ENCODE data around the gene JPH4.
A peak's percentile ranks its signal among the peaks of the same experiment; 100 is the strongest.

JPH4 gene

DNA sequence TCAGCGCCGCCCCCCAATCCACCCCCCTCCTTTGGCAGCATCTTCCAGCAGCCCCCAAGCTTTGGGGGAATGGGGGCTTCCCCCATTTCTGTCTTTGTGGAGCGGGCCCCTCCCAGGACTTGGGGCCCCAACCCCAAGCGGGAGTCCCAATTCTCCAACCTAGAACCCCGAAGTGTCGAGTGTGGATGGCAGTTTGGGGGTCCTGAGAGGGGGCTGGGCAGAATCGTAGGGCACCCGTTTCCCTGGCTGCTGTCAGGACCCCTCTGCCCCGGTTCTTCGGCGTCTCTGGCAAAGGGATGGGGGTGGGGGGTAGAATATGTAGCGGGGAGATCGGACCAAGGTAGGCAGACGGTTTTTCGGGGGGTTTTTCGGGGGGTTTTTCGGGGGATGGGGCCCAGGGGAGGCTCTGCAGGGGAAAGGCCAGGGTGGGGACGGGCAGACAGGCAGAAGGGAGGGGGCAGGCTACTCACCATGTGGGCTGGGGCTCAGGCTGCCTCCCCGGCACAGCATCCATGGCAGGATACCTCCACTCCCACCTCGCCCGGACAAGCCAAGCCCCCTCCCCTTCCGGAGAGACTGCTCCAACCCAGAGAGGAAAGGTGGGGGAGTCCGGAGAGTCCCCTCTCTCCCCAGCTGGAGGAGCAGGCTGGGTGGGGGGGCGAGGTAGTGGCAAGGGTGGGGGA lies 739 bp downstream of the JPH4 start:
- DNase-seq, result no peak

DNA sequence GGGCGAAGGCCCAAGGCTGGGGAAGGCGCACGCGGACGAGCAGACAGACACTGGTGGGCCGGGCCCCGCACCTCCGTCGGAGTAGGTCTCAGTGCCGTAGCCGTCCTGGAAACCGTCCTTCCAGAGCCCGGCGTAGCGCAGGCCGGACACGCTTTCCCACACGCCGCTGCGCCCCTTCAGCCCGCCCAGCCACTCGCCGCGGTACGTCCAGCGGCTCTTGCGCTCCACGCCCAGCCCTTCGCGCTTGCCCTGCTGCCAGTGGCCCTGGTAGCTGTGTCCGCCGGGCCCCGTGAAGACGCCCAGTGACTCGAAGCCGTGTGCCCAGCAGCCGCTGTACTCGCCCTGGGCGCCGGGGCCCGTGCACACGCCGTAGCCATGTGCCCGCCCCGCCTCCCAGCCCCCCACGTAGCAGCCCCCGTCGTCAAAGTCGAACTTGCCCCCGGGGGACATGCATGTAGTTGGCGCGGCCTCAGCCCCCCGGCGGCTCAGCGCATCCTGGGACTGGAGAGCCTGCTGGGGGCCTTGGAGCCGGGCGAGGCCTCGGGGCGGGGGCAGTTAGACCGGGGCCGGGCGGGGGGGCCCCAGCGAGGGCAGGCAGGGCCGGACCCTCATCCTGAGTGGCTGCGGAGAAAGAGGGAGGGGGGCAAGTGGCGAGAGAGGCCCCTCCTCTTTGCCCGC lies 1.4 kb downstream of the JPH4 start:
- DNase-seq, result no peak

DNA sequence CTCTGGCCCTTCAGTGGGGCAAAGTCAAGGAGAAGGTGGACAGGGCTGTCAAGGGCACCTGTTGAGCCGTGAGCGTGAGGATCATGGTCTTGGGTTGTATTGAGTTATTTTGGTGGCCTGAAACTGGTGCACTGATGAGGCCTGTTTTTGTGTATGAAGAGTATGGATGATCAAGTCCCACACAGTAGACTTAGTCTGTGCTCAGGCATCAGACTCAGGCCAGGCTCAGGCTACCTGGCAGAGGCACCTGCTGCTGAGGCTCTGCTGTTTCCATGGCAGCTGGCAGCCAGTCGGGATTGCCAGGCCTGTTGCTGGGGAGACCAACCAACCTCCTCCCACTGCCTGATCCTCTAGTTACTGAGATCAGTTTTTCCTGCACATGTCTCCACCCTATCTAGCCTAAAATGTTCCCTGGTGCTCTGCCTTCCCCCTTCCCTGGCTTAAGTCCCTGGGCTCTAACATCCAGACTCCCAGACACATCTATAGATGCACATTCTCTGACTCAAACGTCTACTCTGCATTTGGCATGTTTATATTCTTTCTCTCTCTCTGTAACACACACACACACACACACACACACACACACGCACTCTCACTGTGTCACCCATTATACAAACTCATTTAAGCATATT lies 5.1 kb downstream of the JPH4 start:
- DNase-seq, result no peak

DNA sequence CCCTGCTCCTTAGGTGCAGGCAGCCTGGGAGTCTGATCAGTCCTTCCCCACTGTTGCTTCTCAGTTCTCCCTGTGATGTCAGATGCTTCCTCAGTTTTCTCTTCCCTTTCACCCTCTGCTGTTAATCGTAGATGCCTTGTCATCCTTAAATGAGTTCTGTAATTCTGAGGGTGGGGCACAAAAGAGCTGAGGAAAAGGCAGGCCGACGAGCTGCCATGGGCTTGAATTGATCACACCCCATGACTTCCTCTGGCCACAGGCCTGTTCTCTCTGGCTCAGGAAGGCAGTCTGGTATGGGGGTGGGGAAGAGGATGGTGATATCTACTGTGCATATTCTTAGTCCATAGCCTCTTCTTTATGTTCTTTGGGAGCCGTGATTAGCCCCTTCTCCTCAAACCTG lies 5.8 kb downstream of the JPH4 start:
- no peak for DNase-seq

DNA sequence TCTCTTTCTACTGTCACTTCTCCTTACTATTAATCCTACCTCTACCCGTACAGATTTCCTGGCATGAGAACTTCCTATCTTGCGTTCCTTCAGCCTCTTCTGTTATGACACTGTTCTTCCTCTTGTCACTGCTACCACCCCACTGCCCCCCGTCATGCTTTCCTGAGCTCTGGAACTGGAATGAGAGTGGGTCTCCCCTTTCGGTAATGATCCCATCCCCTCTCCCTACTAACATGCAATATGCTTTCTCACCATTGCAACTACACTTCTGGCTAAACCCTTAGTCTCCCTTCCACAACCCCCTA lies 6.1 kb downstream of the JPH4 start:
- no peak for DNase-seq

DNA sequence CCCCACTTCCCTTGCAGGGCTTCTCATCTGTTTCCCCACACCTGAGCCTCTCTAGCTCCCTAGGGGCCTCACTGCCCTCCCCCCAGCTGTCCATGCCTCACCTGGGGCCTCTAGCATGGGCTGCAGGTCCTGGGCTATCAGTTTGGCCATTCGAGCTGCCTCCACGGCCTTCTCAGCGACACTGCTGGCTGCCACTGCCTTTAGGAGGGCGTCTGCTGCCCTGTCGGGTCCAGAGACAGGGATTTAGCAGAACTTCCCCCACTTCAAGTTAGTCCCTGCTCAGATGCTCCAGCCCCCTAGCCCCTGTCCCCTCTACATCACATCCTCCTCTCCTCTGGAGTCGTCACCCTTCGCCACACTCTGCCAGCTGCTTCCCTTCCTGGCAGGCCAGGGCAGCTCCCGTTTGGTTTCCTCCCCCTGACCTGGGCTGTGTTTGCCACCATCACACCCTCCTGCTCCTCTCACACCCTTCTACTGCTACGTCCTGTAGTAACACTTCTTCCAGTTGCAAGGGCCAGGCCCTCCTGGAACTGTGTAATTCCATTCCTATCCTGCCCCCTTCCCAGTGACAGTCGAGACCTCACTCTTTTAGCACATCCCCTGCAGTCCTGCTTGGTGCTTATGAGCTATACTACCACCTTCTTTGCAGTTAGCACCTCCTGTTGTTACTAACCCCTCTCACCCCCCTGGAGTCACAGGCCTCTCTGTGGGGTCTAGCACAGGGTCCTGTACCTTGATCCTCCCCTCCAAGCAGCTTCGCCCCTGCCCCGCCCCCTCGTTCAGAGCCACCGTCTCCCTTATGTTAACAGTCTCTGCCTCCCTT lies 6.7 kb downstream of the JPH4 start:
- no peak for DNase-seq

DNA sequence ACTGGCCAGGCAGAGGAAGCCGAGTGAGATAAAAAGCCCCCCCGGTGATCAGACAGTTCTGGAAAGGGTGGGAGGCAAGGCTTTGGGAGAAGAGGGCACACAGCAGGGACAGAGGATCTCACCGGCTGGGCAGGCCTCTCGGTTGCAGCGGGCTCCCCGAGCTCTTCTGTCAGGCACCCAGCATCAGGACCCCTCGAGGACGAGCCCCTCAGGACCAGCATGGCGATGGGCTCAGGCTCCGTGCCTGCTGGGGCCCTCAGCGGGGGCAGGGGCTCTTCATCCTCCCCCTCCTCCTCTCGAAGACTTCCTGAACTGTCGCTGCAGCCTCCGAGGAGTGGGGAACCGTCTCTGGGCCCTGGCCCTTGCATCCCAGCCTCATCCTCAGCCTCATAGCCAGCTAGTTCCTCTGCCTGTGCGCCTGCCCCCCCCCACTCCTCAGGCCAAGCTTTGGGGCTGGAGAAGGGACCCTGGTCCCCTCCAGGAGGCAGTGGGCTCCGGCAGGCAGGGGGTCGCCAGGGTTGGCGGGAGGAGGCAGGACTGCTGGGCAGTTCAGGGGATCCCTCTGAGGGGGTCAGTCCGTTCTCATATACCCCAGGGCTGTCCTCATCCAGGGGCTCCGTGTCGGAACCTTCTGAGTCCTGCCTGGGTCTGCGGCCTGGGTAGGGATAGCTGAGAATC lies 7.6 kb downstream of the JPH4 start:
- DNase-seq, result no peak

DNA sequence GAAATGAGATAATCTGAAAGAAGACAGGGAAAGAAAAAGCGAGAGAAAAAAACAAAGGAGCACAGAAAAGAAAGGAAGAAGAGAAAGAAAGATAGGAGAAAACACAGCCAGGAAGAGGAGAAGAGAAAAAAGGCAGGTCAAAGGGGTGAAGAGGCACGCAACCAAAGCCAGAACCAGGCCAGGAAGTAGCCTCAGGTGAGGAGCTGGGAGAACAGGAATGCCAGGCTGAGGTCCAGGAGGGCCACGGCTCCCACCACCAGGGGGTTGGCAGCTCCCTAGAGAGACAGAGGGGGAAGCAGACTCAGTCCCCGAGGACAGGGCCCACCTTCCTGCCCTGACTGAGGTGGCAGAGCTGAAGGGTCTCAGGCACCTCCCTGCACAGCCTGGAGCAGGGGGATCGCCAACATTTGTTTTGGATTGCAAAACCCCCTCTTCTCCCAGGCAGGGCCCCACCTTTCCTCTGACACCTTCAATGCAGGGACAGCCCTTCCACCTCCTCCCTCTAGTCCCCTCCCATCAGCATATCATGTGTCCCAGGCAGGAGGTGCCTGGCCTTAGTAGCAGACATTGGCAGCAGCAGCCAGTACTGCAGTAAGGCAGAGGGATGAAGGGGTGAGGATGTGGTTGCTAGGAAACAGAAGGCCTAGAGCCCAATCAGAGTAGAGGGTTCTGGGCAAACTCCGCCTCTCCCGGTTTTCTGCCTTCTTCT lies 9.0 kb downstream of the JPH4 start:
- peak; percentile 22 for DNase-seq

DNA sequence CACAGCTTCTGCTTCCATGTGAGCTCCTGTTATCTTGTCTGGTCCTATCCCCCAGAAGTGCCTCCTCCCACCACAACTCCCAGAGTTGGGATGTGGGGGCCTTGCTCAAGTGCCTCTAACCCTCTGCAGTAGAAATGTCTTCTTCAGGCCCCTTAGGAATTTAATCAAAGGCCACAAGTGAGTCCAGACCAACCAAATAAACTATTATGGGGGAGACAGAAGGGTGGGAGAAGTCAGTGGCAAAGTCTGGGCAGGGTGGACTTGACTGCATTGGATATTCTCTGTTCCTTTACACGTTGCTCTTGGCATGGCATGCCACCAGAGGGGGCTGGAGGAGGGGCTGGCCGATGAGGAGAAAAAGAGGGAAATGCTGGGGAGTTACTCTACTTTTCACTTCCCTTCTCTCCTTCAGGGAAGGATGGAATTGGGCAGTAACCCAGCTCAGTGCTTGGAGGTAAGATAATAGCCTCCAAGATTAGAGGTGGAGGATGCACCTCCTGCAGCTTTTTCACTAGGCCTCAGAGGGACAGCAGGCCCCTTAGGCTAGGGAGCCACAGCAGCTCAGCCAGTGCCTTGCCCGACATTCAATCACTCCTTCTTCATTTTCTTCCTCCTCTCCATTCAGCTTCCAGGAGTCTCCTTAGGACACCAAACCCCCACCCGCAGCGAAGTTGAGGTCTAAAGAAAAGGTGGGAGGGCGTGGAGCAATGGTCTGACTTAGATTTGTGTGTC lies 9.8 kb downstream of the JPH4 start:
- no peak for DNase-seq

DNA sequence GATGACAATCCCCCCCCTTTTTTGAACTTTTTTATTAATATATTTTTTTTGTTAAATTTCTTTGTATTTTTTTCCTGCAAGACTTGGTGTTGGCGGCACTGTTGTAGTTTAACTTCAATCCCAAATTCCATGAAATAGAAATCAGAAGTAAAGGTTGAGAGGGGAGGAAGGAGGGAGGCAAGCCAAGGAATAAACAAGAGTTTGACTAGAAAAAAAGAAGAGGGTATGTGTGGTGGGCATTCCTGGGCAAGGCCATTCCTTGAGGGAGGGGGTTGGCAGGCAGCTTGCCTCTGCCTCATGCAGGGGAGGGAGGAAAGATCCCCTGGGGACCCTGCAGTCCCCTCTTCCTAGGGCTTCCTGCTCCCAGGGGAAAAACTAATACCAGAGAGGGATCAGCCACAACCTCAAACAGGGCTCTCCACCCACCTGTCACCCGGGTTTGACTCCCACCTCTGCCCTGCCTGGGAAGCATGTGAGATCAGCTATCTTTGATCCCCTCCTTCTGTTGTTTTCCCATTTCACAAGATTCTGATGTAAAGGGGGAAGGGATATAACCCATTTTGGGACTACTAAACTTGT lies 10.5 kb downstream of the JPH4 start:
- DNase-seq, result no peak

DNA sequence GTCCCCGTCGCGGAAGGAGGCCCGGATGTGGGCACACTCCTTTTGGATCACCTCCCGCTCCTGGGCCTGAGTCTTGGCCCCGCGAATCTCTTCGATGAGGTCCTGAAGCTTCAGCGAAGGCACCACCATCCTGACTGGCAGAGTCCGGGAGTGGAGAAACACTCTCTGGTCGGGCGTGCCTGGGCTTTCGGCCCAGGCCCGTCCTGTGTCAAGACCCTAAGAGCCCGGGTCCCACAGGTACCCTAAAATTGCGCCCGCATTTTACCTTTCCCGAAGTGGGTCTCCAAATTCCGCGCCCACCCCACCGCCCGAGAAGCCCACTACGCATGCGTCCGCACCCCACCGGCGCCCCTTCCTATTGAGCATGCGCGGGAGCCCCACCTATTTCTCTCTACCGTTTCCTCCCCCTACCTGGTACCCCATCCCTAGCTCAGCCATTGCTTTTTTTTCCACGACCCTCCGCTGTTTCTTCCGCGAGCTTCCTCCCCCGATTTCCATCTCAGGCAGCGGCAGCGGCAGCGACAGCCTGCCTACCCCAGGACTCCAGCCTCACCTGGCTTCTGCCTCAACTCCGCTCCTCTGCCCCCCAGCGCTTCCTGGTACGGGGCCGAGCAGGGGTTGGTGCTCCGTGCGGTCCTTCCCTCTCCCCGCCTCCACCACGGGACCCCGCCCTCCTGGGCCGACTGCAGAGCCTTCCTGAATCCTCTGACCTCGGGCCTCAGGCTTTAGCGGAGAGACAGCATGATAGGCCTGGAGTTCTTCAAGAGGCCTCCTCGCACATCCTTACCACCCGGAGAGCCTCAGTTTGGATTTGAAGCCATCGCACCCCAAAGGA lies 11.2 kb downstream of the JPH4 start, which contains the start of gene AP1G2:
Gene AP1G2 (minus strand): TSS at position 606 of the 835 bp plus-strand sequence. CDS start 477 bp downstream, at position 129.
- DNase-seq, result peak; percentile 82

DNA sequence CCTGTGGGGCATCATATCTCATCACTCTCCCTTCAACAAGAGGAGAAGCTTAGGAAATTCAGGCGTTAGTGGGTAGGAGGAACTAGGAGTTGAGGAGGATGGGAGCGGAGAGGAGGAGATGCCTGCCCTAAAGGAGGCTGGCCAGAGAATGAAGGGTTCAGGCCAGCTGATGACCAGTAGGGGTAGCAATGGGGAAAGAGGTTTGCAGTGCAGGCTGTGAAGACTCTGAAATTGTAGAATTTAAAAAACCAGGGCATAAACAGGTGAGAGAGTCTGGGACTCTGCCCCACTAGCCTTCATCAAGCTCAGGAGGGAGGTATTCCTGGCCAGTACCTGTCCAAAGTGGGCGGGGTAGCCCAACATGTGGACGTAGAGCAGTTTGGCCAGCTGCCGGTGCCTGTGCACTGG lies 11.8 kb downstream of the JPH4 start:
- DNase-seq, result no peak

DNA sequence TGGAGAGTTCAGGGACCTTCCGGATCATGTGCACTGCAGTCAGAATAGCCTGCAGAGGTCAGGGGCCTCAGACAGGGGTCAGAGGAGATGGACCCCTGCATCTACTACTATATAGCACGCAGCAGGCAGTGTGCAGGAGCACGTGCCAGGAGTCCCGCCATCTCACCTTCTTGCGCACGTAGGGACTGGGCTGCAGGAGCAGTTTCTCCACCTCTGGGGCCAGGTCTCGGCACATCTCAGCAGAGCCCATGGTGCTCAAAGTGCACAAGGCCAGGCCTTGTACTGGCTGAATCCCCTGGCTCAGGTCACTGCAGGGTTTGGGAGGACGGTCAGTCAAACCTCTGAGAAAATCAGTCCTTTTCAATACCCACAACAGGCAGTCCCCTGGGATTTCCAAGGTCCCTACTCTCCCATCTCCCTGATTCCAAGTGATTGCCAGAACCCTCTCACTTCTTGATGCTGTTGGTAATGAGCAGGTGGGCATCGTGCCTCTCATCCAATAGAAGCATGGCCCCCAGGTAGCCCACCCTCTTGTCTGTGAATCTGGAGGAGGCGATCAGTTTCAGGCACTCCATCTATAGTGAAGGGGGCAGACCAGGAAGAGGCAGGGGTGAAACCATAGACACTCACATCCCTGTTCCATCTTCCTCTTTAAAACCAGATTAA lies 12.3 kb downstream of the JPH4 start:
- no peak for DNase-seq

DNA sequence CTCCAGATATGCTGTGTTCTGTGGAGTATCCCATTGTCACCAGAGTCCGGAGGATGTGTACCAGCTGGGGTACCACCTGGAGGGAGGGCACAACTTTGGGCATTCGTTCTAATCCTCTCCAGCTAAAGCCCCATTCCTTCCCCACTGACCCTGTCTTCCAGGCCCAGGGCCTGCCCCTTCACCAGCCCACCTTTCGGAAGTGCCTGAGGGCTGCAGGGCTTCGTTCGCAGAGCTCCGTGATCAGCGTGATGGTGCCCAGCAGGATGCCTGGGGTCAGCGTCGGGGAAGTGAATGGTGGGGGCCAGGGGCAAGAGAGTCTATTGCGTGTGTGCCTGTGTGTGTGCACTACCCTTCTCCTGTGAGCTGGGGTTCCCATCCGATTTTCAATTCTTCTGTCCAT lies 13.0 kb downstream of the JPH4 start:
- no peak for DNase-seq

DNA sequence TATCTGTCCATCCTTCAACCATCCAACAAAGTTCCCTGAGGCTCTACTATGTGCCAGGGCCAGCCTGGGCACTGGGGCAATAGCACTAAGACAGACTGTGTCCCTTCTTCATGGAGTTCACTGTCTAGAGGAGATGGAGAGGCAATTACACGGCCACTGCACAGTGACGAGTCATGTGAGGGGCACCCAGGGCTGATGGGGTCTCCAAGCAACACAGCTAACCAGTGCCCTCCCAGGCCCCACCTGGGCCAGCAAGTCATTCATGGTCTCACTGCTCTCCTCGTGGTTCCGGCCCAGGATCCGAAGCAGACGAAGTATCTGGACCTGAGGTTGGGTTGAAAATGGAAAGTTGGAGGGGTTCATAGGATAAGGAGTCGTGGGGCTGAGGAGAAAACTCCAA lies 13.7 kb downstream of the JPH4 start:
- DNase-seq, result no peak

DNA sequence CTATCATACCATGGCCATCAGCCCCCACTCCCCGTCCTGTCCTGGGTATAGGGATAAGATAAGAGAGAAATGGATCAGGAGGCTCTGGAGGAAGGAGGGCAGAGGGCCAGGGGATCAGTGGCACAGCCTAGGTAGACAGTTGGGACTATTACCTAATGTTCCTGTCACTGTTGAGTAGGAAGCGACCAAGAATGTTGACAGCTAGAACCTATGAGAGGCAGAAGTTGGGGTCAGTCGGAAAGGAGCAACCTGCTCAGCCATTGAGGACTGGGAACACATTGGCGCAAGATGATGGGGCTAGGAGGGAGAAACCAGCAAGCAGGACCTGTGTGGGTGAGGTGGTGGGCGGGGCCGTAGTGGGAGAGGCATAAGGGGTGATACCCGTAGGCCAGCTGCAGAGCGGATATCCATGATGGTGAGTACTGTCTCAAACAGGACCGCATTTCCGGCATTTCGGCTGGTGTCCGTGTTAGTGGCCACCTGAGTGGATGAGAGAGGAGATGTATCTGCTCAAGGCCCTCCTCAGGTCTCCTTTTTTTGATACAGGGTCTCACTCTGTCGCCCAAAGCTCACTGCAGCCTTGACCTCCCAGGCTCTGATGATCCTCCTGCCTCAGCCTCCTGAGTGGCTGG lies 14.3 kb downstream of the JPH4 start:
- no peak for DNase-seq

DNA sequence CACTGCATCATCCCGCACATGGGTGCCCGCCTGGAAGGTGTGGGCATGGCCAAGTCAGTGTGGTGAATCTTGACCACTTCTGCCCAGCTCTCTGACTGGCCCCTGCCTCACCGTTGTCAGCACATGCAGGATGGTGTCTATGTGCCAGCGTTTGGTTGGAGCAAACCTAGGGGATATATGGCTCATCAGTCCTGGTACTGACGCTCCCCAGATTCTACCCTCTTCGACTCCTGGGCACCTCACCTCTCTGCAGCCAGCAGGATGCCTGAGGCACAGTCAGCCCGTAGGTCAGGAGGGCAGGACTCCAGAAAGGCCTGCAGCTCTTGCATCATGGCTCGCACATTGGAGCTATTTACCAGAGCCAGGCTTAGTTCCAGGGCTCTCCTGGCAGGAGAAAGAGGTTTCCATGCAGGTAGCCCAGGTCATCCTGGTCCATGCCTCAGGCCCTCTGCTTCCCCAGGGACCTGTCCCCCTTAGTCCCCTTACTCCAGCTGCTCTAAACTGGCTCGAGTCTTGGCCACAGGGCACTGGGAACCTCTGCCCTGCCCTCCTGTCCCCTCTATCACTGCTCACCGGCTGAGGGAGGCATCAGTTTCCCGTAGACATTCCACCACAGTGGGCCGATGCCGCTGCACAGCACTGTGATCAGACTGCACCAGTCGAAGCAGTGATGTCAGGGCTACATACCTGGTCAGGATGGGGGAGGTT lies 15.0 kb downstream of the JPH4 start:
- no peak for DNase-seq

DNA sequence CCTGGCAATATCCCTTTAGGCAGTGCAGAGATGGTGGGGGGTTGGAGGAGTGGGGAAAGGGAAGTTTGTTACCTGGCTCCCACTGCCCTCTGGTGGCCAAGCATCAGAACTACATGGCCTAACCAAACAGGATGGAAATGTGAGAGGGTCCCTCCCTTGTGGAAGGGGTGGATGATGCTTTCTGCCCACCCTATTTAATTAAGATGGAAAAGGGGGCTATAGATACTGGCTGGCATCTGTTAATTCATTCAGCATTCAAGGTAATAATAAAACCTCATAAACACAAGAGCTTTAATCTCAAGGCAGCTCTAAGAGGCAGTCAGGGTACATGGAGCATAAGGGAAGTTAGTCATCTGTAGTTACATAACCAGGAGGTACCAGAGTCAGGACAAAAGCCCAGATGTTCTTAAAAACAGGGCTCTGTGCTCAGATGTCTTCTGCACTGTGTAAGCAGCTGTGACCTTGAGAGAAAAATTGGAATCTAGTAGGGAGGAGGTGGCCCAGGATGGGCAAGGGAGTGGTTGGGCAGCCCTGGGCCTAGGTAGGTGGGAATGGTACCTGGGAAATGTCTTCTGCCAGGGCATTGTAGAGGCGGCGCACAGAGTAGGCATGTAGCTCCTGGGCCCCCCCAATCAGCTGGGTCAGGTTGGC lies 15.6 kb downstream of the JPH4 start:
- peak; percentile 69 for DNase-seq
